ENCODE measurements around the gene COX6B1. TPM values are rescaled to one million over a fixed set of nuclear protein-coding genes. Genes with fewer than 3 reads are reported as not detected.
"Not testable (repeated sequence)": the region's sequence is repeated elsewhere in the genome, so short reads cannot be mapped to it uniquely, and the experiment has no call there.

The COX6B1 gene
- total RNA-seq, 1 experiment from 2014 or later: 496 TPM

GRCh38 chr19:35648017-35648961 lies at the start of gene COX6B1 (continued):
- TF ChIP-seq, protein P1, sequence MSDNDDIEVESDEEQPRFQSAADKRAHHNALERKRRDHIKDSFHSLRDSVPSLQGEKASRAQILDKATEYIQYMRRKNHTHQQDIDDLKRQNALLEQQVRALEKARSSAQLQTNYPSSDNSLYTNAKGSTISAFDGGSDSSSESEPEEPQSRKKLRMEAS (IDR thresholded peaks at IDR 0.05): no peak
- TF ChIP-seq EGR1 (IDR thresholded peaks at IDR 0.05; ENCODE audit: low read depth) (no peak), POLR2AphosphoS5 (IDR thresholded peaks at IDR 0.05; ENCODE audit: low read depth, low read length) (peak; percentile 97), CBX3 (IDR thresholded peaks at IDR 0.05; ENCODE audit: low read depth) (no peak), ZNF274 (IDR thresholded peaks at IDR 0.05; ENCODE audit: low read depth, low read length) (no peak), CEBPB (IDR thresholded peaks at IDR 0.05; ENCODE audit: low read depth) (no peak), POLR2A (IDR thresholded peaks at IDR 0.05; ENCODE audit: borderline replicate concordance, extremely low read depth, insufficient read depth, insufficient read length) (peak; percentile 88), SP1 (IDR thresholded peaks at IDR 0.05; ENCODE audit: low read depth) (peak; percentile 93)

GRCh38 chr19:35601971-35602370 lies 46.2 kb upstream of the COX6B1 start:
- no peaks in the 10 kb centered on the region for H3K79me2 ChIP-seq (ENCODE audit: insufficient read depth, low read length)
- ATAC-seq (no peak), DNase-seq (ENCODE audit: low read depth, low spot score) (no peak)
- H2AFZ ChIP-seq (ENCODE audit: low read depth, low read length, poor library complexity, severe bottlenecking): no peak overlapping the region
- intact Hi-C loops (cut with micrococcal nuclease): no loop called here
- no peaks in the 10 kb centered on the region for H3K9me2 ChIP-seq (ENCODE audit: insufficient read depth)
- POLR2A ChIA-PET: no interaction called here
- TF ChIP-seq YY1 (IDR thresholded peaks at IDR 0.05; ENCODE audit: extremely low read depth, insufficient replicate concordance, low read depth, low read length): no peak
- TF ChIP-seq SRF (IDR thresholded peaks at IDR 0.05; ENCODE audit: low read depth): no peak
- TF ChIP-seq, protein P2, sequence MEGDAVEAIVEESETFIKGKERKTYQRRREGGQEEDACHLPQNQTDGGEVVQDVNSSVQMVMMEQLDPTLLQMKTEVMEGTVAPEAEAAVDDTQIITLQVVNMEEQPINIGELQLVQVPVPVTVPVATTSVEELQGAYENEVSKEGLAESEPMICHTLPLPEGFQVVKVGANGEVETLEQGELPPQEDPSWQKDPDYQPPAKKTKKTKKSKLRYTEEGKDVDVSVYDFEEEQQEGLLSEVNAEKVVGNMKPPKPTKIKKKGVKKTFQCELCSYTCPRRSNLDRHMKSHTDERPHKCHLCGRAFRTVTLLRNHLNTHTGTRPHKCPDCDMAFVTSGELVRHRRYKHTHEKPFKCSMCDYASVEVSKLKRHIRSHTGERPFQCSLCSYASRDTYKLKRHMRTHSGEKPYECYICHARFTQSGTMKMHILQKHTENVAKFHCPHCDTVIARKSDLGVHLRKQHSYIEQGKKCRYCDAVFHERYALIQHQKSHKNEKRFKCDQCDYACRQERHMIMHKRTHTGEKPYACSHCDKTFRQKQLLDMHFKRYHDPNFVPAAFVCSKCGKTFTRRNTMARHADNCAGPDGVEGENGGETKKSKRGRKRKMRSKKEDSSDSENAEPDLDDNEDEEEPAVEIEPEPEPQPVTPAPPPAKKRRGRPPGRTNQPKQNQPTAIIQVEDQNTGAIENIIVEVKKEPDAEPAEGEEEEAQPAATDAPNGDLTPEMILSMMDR (IDR thresholded peaks at IDR 0.05 in 2 of 3, conservative IDR thresholded peaks at IDR 0.05 in 1 of 3; ENCODE audit: borderline replicate concordance in 1 of 3, insufficient read depth in 1 of 3, low read depth in 2 of 3, low read length in 2 of 3): no peak
- no peak for TF ChIP-seq JUND (IDR thresholded peaks at IDR 0.05)
- BruUV-seq (replicated peaks): no TSS peak
- peaks cover 6 to 21% of the 10 kb centered on the region in 2 experiments for H3K4me1 ChIP-seq (ENCODE audit: control insufficient read depth in 1 of 2, insufficient read depth in 2 of 2, low read length in 2 of 2)
- no peaks in the 10 kb centered on the region for H3K27me3 ChIP-seq (ENCODE audit: insufficient read depth, low read length)
- no peak overlapping the region for H3K9ac ChIP-seq (ENCODE audit: low read length)
- RAD21 ChIA-PET (ENCODE audit: low non-redundant PET in 1 of 2, low total read pairs in 2 of 2, uncharacterized antibody in 2 of 2, unreplicated experiment in 2 of 2): no interaction called here
- no peaks in the 10 kb centered on the region for H3K36me3 ChIP-seq (ENCODE audit: control insufficient read depth in 1 of 2, insufficient read depth in 2 of 2, low read length in 2 of 2)
- H3K27ac ChIP-seq (ENCODE audit: low read depth, low read length): no peak overlapping the region
- H3K4me3 ChIP-seq (replicated peaks in 1 of 2; ENCODE audit: low read depth in 1 of 2, low read length in 2 of 2): no peak overlapping the region
- no peaks in the 10 kb centered on the region for H3K9me3 ChIP-seq (ENCODE audit: control insufficient read depth in 1 of 2, insufficient read depth in 1 of 2, low read depth in 1 of 2, low read length in 2 of 2)
- no peak overlapping the region for H3K4me2 ChIP-seq (ENCODE audit: low read length)
- CTCF ChIA-PET: interaction anchor here (0.6 to 1.5 kb wide), 2 partner anchors 10 to 11 kb away, joined by 3 read pairs; partner anchors contain the start of gene HAUS5
- no peaks in the 10 kb centered on the region for H4K20me1 ChIP-seq (ENCODE audit: insufficient read depth)

- H3K4me3 ChIP-seq (replicated peaks in 1 of 2; ENCODE audit: low read depth in 1 of 2, low read length in 2 of 2); CTCF ChIA-PET; H3K27me3 ChIP-seq (ENCODE audit: insufficient read depth, low read length); ATAC-seq; DNase-seq (ENCODE audit: low read depth, low spot score); RAD21 ChIA-PET (ENCODE audit: low non-redundant PET in 1 of 2, low total read pairs in 2 of 2, uncharacterized antibody in 2 of 2, unreplicated experiment in 2 of 2); H2AFZ ChIP-seq (ENCODE audit: low read depth, low read length, poor library complexity, severe bottlenecking); H3K9ac ChIP-seq (ENCODE audit: low read length); H3K4me2 ChIP-seq (ENCODE audit: low read length); H3K9me2 ChIP-seq (ENCODE audit: insufficient read depth); H3K79me2 ChIP-seq (ENCODE audit: insufficient read depth, low read length); H3K36me3 ChIP-seq (ENCODE audit: control insufficient read depth in 1 of 2, insufficient read depth in 2 of 2, low read length in 2 of 2); H3K9me3 ChIP-seq (ENCODE audit: control insufficient read depth in 1 of 2, insufficient read depth in 1 of 2, low read depth in 1 of 2, low read length in 2 of 2); H3K4me1 ChIP-seq (ENCODE audit: control insufficient read depth in 1 of 2, insufficient read depth in 2 of 2, low read length in 2 of 2); H4K20me1 ChIP-seq (ENCODE audit: insufficient read depth); H3K27ac ChIP-seq (ENCODE audit: low read depth, low read length); POLR2A ChIA-PET; BruUV-seq (replicated peaks); intact Hi-C loops (cut with micrococcal nuclease): not testable (repeated sequence)
Observed at GRCh38 chr19:35604436-35604835, 43.7 kb upstream of the COX6B1 start.

Data from HCT116 (cell line).